Activated CD8-positive, alpha-beta memory T cell treated with anti-CD3 and anti-CD28 coated beads, Interleukin-2, amount 50 U/mL, for 24 hours (primary cell): ENCODE data around the gene NAV3.
"Not testable (repeated sequence)": the region's sequence is repeated elsewhere in the genome, so short reads cannot be mapped to it uniquely, and the experiment has no call there.

Experiments used
- DNase-seq: peaks from one replicate; pipeline ENCODE4 v3.0.0-alpha.2; 2020; ENCODE audit errors: extremely low read depth

The NAV3 gene

DNA sequence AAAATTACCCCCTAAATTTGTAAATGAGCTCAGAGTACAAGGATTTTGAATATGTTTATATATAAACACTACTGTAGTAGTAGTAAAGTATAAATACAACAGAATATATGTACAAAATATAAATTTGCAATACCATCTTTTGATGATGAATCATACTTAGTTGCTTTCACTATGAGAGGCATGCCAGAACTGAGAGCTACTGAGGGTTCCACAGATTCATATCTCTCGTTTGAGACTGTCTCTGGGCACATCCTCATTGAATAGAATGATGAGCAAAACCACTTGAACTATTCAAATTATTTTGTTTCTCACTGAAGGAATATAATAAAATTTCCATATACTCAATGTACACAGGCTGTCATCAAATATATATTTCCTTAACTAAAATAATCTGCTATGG, 417.6 kb downstream of the NAV3 start:
- DNase-seq: no peak

- DNase-seq: no peak
Observed at GRCh38 chr12:78249578-78249977, 418.9 kb downstream of the NAV3 start.

DNA sequence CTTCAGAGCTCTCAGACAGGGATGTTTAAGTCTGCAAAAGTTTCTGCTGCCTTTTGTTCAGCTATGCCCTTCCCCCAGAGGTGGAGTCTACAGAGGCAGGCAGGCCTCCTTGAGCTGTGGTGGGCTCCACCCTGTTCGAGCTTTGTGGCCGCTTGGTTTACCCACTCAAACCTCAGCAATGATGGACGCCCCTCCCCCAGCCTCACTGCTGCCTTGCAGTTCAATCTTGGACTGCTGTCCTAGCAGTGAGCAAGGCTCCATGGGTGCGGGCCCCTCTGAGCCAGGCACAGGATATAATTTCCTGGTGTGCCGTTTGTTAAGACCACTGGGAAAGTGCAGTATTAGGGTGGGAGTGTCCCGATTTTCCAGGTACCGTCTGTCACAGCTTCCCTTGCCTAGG, 427.0 kb downstream of the NAV3 start:
- not testable (repeated sequence) for DNase-seq

GRCh38 chr12:78260976-78261375, 430.3 kb downstream of the NAV3 start:
- DNase-seq: no peak

GRCh38 chr12:78261901-78262300, 431.2 kb downstream of the NAV3 start:
- DNase-seq: no peak
